GM18502 (cell line): ENCODE results near the gene KRT75.

Experiments used
- ATAC-seq: cut with Tn5 transposase; IDR thresholded peaks from one replicate; pipeline ENCODE4 v1.9.1; 2021; ENCODE audit warnings: mild to moderate bottlenecking; ENCODE audit not compliant: unreplicated experiment, poor library complexity

KRT75 gene

DNA sequence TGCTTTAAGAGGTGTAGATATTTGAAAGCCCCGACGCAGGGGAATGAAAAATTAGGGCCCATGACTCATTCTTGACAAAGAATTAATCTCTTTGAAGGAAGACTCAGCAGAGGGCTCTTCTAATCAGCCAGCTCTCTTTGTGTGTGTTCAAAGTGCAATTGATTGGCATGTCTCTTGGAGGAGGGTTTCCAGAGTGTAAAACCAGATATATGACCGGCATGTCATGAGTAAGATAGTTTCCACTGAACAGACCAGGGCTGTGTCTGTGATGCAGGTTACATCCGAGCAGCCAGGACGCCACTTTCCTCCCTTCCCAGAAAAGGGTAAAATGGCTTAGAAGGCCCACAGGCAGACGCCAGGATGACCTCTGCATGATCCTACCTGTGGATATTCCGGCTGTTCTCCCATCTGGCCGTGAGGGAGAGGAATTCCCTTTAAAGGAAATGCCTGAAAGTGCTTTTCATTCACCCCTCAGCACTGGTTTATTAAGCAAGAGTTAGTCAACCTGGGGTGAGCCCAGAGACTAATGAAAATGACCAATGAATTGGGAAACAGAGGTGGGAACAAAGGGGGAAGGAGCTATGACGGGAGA lies 7.2 kb upstream of the KRT75 start:
- ATAC-seq: no peak

DNA sequence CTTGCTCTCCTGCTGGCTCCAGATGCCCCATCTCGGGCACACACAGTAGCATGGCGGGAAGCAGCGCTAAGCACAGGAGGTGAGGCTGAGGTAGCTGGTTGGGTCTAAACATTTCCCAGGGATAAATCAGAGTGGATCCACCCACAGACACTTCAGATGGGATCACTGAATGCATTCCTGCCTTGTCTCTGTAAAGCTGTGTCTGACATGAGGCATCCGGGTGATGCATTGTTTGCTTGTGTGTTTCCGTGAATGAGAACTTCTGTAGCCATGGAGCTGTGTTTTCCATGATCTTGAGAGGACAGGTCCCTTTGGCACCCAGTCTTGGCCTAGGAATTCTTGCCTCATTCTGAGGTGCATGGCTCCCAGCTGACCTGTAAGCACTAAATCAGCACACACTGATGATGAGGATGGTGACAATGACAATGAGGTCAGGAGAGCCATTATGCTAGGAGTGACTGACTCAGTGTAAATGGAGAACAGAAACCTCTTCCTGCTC lies 6.7 kb upstream of the KRT75 start:
- no peak for ATAC-seq

DNA sequence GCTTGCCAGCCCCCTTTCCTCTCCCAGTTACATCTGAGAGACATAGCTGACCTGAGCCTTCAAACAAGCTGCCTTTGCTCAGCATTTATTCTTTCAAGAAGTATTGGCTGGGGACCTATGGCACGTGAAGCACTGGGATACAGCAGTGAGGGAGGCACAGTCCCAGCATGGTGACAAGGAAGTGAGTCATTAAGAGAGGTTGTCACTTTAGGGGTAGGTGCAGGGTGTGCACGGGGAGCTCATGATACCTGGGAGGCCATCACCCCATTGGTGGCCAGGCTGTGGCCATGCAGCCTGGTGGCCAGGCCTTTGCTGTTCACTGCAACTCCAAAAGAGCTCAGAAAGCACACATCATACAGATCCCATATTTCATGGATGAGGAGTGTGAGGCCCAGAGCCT lies 5.7 kb upstream of the KRT75 start:
- ATAC-seq: no peak

DNA sequence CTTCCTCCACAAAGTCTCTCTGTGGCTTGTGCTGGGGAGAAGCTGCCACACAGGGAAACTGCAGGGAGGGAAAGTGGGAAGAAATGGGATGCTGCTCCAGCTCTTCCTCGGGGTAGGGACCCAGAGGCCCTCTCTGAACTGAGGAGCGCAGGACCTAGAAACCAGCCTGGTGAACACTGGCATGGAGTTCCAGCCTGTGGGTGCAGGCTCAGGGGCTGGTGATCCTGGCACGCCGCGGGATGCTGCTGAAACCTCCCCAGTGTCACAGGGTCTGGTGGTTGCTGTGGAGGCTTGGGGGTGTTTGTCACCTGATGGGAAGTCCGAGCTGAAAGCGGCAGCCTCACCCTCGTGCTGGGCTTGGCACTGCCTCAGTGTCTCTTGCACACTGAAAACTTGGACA lies 5.2 kb upstream of the KRT75 start:
- ATAC-seq: no peak

- ATAC-seq: no peak
Observed at GRCh38 chr12:52438305-52439301, 4.4 kb upstream of the KRT75 start.

GRCh38 chr12:52437508-52437907 lies 3.3 kb upstream of the KRT75 start:
- ATAC-seq: no peak

GRCh38 chr12:52436828-52437474 lies 2.8 kb upstream of the KRT75 start:
- no peak for ATAC-seq

DNA sequence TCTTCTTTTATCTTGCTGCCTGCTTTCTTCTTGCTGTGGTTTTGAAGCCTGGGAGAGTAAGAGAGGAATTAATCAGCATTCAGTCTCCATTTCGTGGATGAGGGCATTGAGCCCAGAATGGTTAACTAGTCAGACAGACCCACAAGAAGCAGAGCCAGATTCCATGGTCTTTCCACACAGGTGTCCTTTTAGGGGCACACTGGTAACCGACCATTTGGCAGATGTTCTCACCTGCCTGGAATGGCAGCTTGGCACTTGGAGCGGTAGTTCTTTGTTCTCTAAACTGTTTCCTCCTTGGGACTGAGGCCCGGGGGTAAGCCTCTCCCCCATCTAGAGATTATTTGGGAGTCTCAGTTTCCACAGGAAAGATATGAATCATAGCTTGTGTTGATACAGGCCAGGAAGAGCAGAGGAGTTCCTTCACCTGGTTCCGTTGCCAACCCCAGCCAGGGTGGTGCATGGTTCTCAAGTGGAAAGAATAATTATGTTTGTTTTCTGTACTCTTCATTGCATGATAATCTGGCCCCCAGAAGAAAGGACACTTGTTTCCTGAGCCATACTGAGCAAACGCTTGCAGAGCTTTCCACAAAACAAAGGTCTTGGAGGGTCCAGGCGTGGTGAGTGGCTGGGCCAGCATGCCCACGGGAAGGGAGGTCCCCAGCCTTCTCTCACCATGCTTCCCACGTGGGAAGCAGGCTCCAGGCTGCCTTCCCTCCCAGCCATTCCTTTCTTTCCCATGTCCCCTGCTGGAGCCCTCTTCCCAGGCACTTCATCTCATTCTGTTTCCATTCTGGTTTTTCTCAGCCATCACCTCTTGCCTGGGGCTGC lies 2.0 kb upstream of the KRT75 start:
- ATAC-seq: no peak

GRCh38 chr12:52435659-52435999 lies 1.5 kb upstream of the KRT75 start:
- ATAC-seq: no peak

DNA sequence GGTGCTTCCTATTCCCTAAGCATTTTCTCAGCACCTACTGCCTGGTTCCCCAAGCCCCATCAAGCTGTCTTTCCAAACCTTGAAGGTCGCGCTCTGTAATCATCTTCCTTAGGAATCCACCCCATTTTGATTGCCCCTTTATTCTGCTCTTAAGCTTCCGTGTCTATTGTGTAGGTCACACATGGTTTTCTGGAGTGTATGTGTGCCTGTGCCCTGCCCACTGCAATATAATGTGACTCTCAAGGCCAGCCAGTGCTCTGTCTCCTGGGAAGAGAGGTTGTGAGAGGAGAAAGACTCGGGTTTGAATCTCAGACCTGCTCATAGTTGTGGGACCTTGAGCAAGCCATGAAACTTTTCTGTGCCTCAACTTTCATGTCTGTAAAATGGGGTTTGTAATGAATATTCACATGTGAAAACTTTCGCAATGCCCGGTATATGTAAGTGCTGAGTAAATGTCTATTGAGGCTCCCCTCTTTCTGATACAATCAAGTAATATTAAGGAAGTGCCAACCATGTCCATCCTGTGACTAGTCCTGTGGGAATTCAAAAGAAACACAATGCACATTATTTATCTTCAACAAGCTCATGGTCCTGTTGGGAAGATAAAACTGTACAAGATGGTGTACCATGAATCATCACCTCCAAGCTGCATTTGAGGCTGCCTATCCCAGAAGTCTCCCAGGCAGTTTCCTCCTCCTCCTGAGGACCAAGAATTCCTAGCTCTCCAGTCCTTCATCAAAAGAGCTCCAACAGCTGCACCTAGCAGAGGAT lies 774 bp upstream of the KRT75 start:
- ATAC-seq: no peak

DNA sequence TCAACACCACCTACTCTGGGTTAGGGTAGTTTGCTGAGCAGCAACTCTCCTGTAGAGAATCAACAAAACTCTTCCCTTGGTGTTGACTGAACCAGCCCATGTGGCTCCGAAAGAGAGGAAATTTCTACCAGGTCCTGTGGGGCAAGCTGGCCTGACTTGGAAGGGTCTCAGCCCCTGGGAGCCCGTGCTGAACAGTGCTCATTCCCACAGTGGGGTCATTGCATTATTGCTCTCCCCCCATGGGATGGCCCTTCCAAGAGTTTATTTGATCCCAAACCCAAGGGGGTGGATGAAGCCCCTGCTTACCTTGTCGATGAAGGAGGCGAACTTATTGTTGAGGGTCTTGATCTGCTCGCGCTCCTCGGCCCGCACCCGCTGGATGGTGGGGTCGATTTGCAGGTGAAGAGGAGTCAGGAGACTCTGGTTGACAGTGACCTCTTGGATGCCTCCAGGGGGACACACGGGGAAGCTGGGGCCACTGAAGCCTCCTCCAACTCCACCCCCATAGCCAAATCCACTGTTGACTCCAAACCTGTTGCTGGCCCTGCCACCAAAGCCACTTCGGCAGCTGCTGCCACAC lies 580 bp downstream of the KRT75 start:
- no peak for ATAC-seq

DNA sequence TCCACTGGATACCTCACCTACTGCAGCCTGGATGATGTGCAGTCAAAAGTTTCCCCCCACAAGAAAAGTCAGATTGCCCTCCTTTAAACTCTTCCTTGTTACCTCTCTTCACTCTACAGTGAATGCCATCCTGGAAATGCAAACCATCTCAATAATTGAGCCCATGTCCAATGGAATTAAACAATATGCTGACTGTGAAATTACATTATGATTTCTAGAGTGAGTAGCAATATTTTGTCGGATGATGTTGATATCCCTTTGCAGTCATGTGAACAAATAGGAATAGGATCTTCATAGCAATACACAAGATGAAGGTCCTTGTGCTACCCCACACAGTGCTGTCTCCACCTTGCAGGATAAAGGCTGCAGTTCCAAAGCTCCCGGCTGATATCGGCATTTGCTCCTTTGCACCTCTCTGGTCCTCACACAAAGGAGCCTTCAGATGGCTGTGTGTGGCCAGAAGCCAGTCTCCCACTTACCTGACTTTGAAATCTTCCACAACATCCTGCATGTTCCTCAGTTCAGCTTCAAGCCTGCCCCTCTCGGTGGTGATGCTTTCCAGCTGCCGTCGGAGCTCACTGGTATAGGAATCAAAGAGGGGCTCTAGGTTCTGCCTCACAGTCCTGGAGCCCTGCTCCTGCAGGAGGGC lies 1.5 kb downstream of the KRT75 start:
- ATAC-seq: no peak

DNA sequence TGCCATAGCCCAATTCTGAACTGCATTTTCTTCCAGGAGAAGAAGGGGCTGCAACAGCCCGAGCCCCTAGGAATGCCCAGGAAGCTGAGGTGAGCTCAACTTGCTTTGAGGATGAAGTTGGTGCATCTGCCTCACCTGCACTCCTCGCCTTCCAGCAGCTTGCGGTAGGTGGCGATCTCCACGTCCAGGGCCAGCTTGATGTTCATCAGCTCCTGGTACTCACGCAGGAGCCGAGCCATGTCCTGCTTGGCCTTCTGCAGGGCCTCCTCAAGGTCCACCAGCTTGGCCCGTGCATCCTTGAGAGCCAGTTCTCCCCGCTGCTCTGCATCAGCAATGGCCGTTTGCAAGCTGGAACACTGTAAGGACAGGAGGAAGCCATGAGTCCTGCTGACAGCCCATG lies 6.0 kb downstream of the KRT75 start:
- no peak for ATAC-seq

DNA sequence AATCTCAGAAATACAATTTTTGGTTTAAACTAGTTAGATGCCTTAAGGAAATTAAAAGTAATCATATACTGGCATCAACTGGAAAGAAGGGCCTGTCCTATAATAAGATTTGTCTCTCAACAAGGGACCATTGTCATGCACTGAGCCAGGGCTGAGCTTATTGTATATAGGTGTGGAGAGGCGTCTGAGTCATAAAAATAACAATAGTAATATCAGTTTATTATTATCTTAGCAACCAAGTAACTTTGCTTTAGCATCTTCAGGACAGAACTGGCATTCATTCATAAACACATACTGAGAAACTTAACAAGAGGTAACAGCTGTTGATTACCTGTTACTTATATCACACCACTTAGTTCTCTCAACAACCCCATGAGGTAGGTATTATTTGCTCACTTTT lies 7.1 kb downstream of the KRT75 start:
- no peak for ATAC-seq

- no peak for ATAC-seq
Observed at GRCh38 chr12:52426034-52426433, 8.1 kb downstream of the KRT75 start.

GRCh38 chr12:52425466-52425865 lies 8.7 kb downstream of the KRT75 start:
- no peak for ATAC-seq

- no peak for ATAC-seq
Observed at GRCh38 chr12:52423661-52424500, 10.3 kb downstream of the KRT75 start.

- ATAC-seq: no peak
Observed at GRCh38 chr12:52423035-52423434, 11.1 kb downstream of the KRT75 start.
